Ovary (tissue), 9 donors: ENCODE measurements around the gene CNNM4. TPM values are rescaled to one million over a fixed set of nuclear protein-coding genes. Genes with fewer than 3 reads are reported as not detected.

ENCODE experiments used
- DNase-seq, 5 donors: peaks; one replicate each; pipeline ENCODE4 v3.0.0-alpha.2; 2019 to 2020
- H3K27ac ChIP-seq, 2 donors: fragments of 200-600 bp; one replicate each; pipeline versions ENCODE4 v1.5.1 to v1.8.0; 2019 to 2022
- H3K27me3 ChIP-seq: fragments of 200-600 bp; one replicate; pipeline ENCODE4 v1.8.0; 2022
- H3K36me3 ChIP-seq: fragments of 200-600 bp; sonication (generic); one replicate; pipeline ENCODE4 v1.5.1; 2019
- H3K4me1 ChIP-seq: one replicate; pipeline ENCODE4 v1.8.1; 2013; ENCODE audit warnings: mild to moderate bottlenecking, moderate library complexity; ENCODE audit not compliant: insufficient read depth
- H3K4me3 ChIP-seq: fragments of 200-600 bp; sonication (generic); one replicate; pipeline ENCODE4 v1.5.1; 2017
- H3K9me3 ChIP-seq, 2 donors: fragments of 200-600 bp in 1 of 2; sonication (generic) in 1 of 2; one replicate each; pipeline versions ENCODE4 v1.5.1 to v1.8.1; 2013 to 2019; ENCODE audit warnings: mild to moderate bottlenecking in 1 of 2, moderate library complexity in 1 of 2
- EP300 ChIP-seq: sonication (generic); formaldehyde crosslinking; IDR thresholded peaks from one replicate; pipeline ENCODE4 v1.6.1; 2017; ENCODE audit warnings: antibody characterized with exemption
- POLR2A ChIP-seq: fragments of 450-650 bp; IDR thresholded peaks from one replicate; pipeline ENCODE4 v1.6.1; 2017; ENCODE audit warnings: antibody characterized with exemption, mild to moderate bottlenecking, moderate library complexity
- WGBS, 3 donors: extraction: QIAGEN DNeasy Blood & Tissue Kit in 1 of 3; methylation state at CpG; one replicate each; pipeline versions ENCODE4 v1.1.5 to v1.1.7; 2013 to 2017; 5-methylcytosine and 5-hydroxymethylcytosine counted together
- intact Hi-C, 4 donors: fragments of 100-400 bp; cut with DNase I; formaldehyde crosslinking; loops; one replicate each; pipeline versions ENCODE4 v1.11.0 to v1.15.1; 2022 to 2023
- polyA plus RNA-seq, 2 donors: library from polyadenylated mRNA; stranded (reverse); fragments of 200-250 nt in 1 of 2; fragments of 350-450 nt in 1 of 2; fragmentation: Illumina TruSeq in 1 of 2; extraction: RNeasy Lipid Tissue Mini Kit (QIAGEN cat#74804) in 1 of 2; gene quantifications; one replicate each; pipeline ENCODE4 v1.2.3, GENCODE V29; 2013 to 2014
- total RNA-seq, 7 donors: library from RNA; depleted of rRNA in 2 of 7; stranded (reverse); fragments of >200 nt in 2 of 7; fragmentation: NEBNext Ultra II Directional in 3 of 7; extraction: Animal tissue kit (Norgen Biotek cat#: 25700) in 3 of 7; gene quantifications; one replicate each; pipeline versions ENCODE4 v1.1.0 to v1.2.4, GENCODE V29; 2016 to 2023
- TF ChIP-seq, protein P1 (sequence below), 3 donors: fragments of 450-650 bp in 2 of 3; fragments of 200-600 bp in 1 of 3; IDR thresholded peaks; one replicate each; pipeline versions ENCODE4 v1.5.1 to v1.8.0; 2016 to 2022; ENCODE audit warnings: antibody characterized with exemption in 3 of 3, mild to moderate bottlenecking in 1 of 3
- donor health status: DM: no; HTN: no; CAD: no; lungs with moderate emphysema.
- donor health status: DM: no; HTN: no; CAD: no.
- donor health status: Bipolar disorder and iron deficiency.
- donor health status: DM: yes; HTN: yes; CAD: no.
- donor health status: DM: no; HTN: no; CAD: no.
- donor health status: DM: yes; HTN: yes; CAD: no.

The CNNM4 gene
- total and polyA plus RNA-seq, 9 donors: 2.7 to 8.3 (median 7.0) TPM

DNA sequence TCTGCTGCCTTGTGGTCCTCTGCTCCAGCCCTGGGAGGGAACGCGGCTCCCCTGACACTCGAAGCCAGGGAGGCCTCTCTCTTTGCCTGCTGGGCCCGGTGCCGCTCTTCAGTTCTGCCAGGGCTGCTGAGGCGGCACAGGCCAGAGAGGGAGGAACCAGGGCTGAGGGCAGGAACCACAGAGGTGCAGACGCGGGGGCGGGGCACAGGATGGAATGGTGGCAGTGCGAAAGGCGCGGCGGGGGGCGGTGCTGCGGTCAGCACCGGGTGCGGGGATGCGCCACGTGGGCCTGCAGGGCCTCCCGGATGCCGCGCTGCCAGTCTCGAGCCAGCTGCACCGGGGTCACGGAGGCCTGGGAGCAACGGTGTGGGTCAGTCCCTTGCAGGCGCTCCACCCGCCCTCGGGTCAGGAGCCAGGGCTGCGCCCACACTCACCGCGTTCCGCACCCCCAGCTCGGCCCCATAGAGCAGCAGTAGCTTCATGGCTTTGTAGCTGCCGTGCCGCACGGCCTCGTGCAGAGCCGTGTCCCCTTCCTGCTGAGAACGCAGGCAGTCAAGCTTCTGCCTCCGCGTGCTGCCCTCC, 78.7 kb downstream of the CNNM4 start:
- no peak for TF ChIP-seq POLR2A
- TF ChIP-seq, protein P1, sequence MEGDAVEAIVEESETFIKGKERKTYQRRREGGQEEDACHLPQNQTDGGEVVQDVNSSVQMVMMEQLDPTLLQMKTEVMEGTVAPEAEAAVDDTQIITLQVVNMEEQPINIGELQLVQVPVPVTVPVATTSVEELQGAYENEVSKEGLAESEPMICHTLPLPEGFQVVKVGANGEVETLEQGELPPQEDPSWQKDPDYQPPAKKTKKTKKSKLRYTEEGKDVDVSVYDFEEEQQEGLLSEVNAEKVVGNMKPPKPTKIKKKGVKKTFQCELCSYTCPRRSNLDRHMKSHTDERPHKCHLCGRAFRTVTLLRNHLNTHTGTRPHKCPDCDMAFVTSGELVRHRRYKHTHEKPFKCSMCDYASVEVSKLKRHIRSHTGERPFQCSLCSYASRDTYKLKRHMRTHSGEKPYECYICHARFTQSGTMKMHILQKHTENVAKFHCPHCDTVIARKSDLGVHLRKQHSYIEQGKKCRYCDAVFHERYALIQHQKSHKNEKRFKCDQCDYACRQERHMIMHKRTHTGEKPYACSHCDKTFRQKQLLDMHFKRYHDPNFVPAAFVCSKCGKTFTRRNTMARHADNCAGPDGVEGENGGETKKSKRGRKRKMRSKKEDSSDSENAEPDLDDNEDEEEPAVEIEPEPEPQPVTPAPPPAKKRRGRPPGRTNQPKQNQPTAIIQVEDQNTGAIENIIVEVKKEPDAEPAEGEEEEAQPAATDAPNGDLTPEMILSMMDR (IDR thresholded peaks at IDR 0.05): no peak
- TF ChIP-seq EP300: no peak
- H3K9me3 ChIP-seq: no peaks in the 10 kb centered on the region
- H3K36me3 ChIP-seq: no peaks in the 10 kb centered on the region
- no peaks in the 10 kb centered on the region for H3K27me3 ChIP-seq
- DNase-seq: peak in 4 of 5 donors; percentile 28 to 70 (median 48)
- WGBS, 3 donors: 18 to 33% (median 25%) methylated on average over 28 to 42 of the region's 42 CpGs
- intact Hi-C loops: no loop called here
- H3K27ac ChIP-seq: peak overlapping the region in 1 of 2 donors; percentile 13
- peaks cover 7% of the 10 kb centered on the region for H3K4me1 ChIP-seq
- H3K4me3 ChIP-seq: no peak overlapping the region

DNA sequence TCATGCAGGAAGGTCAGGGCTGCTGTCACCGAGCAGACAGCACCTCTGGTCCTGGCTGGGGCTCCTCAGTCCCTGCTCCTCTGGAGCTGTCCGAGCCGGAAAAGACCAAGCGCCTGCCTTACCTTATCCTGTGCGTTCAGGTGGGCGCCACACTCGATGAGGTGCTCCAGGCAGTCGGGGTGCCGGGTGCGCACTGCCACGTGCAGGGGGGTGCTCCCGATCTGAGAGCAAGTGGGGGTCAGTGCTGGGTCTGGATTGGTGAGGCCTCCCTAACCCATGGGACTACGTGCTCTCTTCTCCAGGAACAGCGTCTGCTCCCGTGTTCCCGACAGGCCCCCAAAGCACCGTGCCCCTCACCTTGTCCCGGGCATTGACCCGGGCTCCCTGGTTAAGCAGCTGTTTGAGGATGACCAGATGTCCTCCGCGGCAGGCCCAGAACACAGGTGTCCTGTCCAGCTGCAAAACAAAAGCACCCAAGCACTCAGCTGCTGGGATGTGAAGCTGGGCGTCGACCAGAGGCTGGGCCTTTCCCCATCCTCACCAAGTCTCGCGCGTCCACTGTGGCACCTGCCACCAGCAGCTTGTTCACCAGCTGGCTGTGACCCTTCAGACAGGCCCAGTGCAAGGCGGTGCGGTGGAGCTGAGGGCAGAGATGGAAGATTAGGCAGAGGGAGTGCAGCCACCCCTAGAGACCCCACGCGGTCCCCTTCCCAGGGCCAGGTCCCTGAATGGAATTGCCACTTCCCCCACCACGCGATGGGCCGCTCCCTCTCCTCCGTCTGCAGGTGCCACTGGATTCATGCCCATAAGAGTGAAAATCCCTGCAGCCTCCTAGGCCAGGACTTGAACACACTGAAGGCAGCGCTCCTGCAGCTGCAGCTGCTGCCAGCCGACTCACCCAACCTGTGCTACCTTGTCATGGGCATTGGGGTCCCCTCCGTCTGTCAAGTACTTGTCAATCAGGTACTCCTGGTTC, 79.5 kb downstream of the CNNM4 start:
- Histone ChIP-seq H3K27ac (no peak overlapping the region), H3K9me3 (no peaks in the 10 kb centered on the region), H3K4me3 (no peak overlapping the region), H3K36me3 (no peaks in the 10 kb centered on the region), H3K4me1 (peaks cover 7% of the 10 kb centered on the region), H3K27me3 (no peaks in the 10 kb centered on the region)
- WGBS, 3 donors: 71 to 85% (median 73%) methylated on average over 37 of the region's 37 CpGs
- TF ChIP-seq, protein P1 (IDR thresholded peaks at IDR 0.05): no peak
- TF ChIP-seq POLR2A (no peak), EP300 (no peak)
- DNase-seq: no peak
- intact Hi-C loops: no loop called here

DNA sequence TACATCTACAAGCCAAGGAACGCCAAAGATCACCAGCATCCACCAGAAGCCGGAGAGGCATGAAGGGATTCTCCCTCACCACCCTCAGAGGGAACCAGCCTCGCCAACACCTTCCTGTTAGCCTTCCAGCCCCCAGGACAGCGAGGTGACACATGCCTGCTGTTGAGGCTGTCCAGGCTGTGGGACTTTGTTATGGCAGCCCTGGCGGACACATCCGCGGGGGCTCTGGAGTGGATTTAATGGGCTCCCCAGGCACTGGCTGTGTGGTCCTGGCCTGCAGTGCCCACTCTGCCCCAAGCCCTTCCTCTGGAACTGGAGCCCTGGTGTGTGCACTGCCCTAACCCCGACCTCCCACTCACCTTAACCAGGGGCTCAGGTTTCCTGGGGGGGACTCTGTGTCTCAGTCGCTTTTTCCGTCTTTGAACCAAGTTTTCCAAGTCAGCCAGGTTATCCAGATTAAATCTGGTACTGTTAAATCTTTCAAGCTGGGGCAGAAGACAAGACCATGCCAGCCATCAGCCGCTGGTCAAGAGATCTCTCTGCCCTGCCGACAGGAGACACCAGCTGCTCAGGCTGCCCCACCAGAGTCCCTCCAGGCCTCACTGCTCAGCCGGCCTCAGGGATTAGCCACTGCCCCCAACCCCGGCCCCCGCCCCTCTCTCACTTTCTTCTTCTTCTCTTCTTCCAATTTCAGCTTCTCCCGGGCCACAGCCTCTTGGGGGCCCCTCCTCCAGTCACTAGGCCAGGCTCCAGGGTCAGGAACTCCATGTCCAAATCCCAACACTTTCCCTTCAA, 81.2 kb downstream of the CNNM4 start:
- intact Hi-C loops: no loop called here
- H3K9me3 ChIP-seq: no peaks in the 10 kb centered on the region
- no peak overlapping the region for H3K4me3 ChIP-seq
- H3K36me3 ChIP-seq: no peaks in the 10 kb centered on the region
- no peak overlapping the region for H3K27ac ChIP-seq
- H3K4me1 ChIP-seq: peaks cover 7% of the 10 kb centered on the region
- WGBS, 3 donors: 81 to 87% (median 83%) methylated on average over 16 of the region's 16 CpGs
- DNase-seq: no peak
- TF ChIP-seq, protein P1 (IDR thresholded peaks at IDR 0.05): no peak
- TF ChIP-seq EP300: no peak
- no peak for TF ChIP-seq POLR2A
- H3K27me3 ChIP-seq: no peaks in the 10 kb centered on the region

DNA sequence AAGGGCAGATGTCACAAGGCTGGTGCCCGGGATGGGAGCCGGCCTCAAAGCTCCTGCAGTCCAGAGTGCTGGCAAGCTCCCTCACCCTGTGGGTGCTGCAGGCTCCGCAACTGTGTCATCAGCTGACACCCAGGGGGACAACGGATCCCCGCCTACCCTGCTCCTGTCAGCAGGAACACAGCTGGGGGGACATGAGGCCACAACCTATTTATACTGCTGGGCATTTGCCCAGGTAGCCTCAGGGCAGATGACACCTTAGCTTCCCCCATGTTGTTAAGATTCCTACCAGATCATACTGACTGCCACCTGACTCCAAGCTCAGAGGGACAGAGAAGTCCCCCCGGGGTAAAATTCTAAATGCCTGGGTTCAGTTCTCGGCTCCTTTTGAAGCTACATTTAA, 81.9 kb downstream of the CNNM4 start:
- no peaks in the 10 kb centered on the region for H3K36me3 ChIP-seq

More for the DNA sequence above, 81.9 kb downstream of the CNNM4 start:
- H3K9me3 ChIP-seq: no peaks in the 10 kb centered on the region
- DNase-seq: no peak
- intact Hi-C loops: no loop called here
- no peak overlapping the region for H3K4me3 ChIP-seq
- H3K27ac ChIP-seq: no peak overlapping the region
- TF ChIP-seq EP300 (no peak), POLR2A (no peak)
- TF ChIP-seq, protein P1 (IDR thresholded peaks at IDR 0.05): no peak
- WGBS, 3 donors: 84 to 91% (median 85%) methylated on average over 7 of the region's 7 CpGs
- peaks cover 7% of the 10 kb centered on the region for H3K4me1 ChIP-seq
- H3K27me3 ChIP-seq: no peaks in the 10 kb centered on the region
